Liver (tissue), 9 donors: Measurements from ENCODE around the gene RBM38. TPM values are rescaled to one million over a fixed set of nuclear protein-coding genes. Genes with fewer than 3 reads are reported as not detected.

Experiments
- DNase-seq: peaks from one replicate; pipeline ENCODE4 v3.0.0-alpha.2; 2017; ENCODE audit warnings: low spot score
- H3K27ac ChIP-seq, 2 donors: one replicate each; pipeline ENCODE4 v1.7.0; 2013; ENCODE audit warnings: inconsistent platforms in 2 of 2, low read length in 2 of 2, control low read depth in 1 of 2, low read depth in 1 of 2, mild to moderate bottlenecking in 1 of 2
- H3K27me3 ChIP-seq, 4 donors: one replicate each; pipeline versions ENCODE4 v1.6.1 to v1.7.0; 2013; ENCODE audit warnings: low read length in 3 of 4, inconsistent platforms in 1 of 4, mild to moderate bottlenecking in 1 of 4, moderate library complexity in 1 of 4; ENCODE audit not compliant: control insufficient read depth in 4 of 4, insufficient read depth in 4 of 4
- H3K36me3 ChIP-seq, 4 donors: one replicate each; pipeline versions ENCODE4 v1.6.1 to v1.7.0; 2013; ENCODE audit warnings: low read length in 3 of 4, mild to moderate bottlenecking in 3 of 4, low read depth in 1 of 4, moderate library complexity in 1 of 4; ENCODE audit not compliant: control insufficient read depth in 4 of 4, insufficient read depth in 3 of 4
- H3K4me1 ChIP-seq, 4 donors: one replicate each; pipeline versions ENCODE4 v1.6.1 to v1.7.0; 2013; ENCODE audit warnings: low read length in 3 of 4, mild to moderate bottlenecking in 3 of 4, moderate library complexity in 1 of 4; ENCODE audit not compliant: control insufficient read depth in 4 of 4, insufficient read depth in 4 of 4
- H3K4me3 ChIP-seq, 3 donors: one replicate each; pipeline versions ENCODE4 v1.6.1 to v1.7.0; 2013; ENCODE audit warnings: low read length in 3 of 3, control low read depth in 1 of 3, low read depth in 1 of 3, mild to moderate bottlenecking in 1 of 3
- H3K9ac ChIP-seq, 2 donors: one replicate each; pipeline ENCODE4 v1.7.0; 2013; ENCODE audit warnings: low read length in 2 of 2, mild to moderate bottlenecking in 2 of 2, moderate library complexity in 2 of 2, control low read depth in 1 of 2, low read depth in 1 of 2
- H3K9me3 ChIP-seq, 4 donors: one replicate each; pipeline versions ENCODE4 v1.6.1 to v1.7.0; 2013; ENCODE audit warnings: low read length in 3 of 4; ENCODE audit not compliant: control insufficient read depth in 4 of 4
- FOXA1 ChIP-seq: IDR thresholded peaks from 2 replicates; pipeline ENCODE4 v1.6.1; 2016; ENCODE audit warnings: antibody characterized with exemption
- FOXA2 ChIP-seq: IDR thresholded peaks from 2 replicates; pipeline ENCODE4 v1.6.1; 2016; ENCODE audit warnings: antibody characterized with exemption
- GABPA ChIP-seq, 2 donors: IDR thresholded peaks in 1 of 2; conservative IDR thresholded peaks in 1 of 2; 2 replicates each; pipeline ENCODE4 v1.6.1; 2016; ENCODE audit warnings: antibody characterized with exemption in 2 of 2, mild to moderate bottlenecking in 1 of 2, moderate library complexity in 1 of 2
- HNF4A ChIP-seq, 2 donors: conservative IDR thresholded peaks; 2 replicates each; pipeline ENCODE4 v1.6.1; 2016; ENCODE audit warnings: antibody characterized with exemption in 2 of 2, mild to moderate bottlenecking in 2 of 2
- HNF4G ChIP-seq: IDR thresholded peaks from 2 replicates; pipeline ENCODE4 v1.6.1; 2016; ENCODE audit warnings: antibody characterized with exemption
- JUND ChIP-seq, 2 donors: IDR thresholded peaks; 2 replicates each; pipeline ENCODE4 v1.6.1; 2016; ENCODE audit warnings: antibody characterized with exemption in 2 of 2
- NR2F2 ChIP-seq: IDR thresholded peaks from 2 replicates; pipeline ENCODE4 v1.6.1; 2016; ENCODE audit warnings: antibody characterized with exemption
- RAD21 ChIP-seq, 2 donors: IDR thresholded peaks; 2 replicates each; pipeline ENCODE4 v1.6.1; 2016; ENCODE audit warnings: antibody characterized with exemption in 2 of 2, mild to moderate bottlenecking in 2 of 2
- REST ChIP-seq: IDR thresholded peaks from 2 replicates; pipeline ENCODE4 v1.6.1; 2016; ENCODE audit warnings: antibody characterized with exemption, mild to moderate bottlenecking
- RXRA ChIP-seq, 2 donors: IDR thresholded peaks; 2 replicates each; pipeline ENCODE4 v1.6.1; 2017 to 2018; ENCODE audit warnings: antibody characterized with exemption in 2 of 2, mild to moderate bottlenecking in 1 of 2
- SP1 ChIP-seq: IDR thresholded peaks from 2 replicates; pipeline ENCODE4 v1.6.1; 2018; ENCODE audit warnings: antibody characterized with exemption, mild to moderate bottlenecking
- TAF1 ChIP-seq: conservative IDR thresholded peaks from 2 replicates; pipeline ENCODE4 v1.6.1; 2016; ENCODE audit warnings: antibody characterized with exemption, mild to moderate bottlenecking
- YY1 ChIP-seq: IDR thresholded peaks from 2 replicates; pipeline ENCODE4 v1.6.1; 2016; ENCODE audit warnings: antibody characterized with exemption, mild to moderate bottlenecking
- ZBTB33 ChIP-seq: IDR thresholded peaks from 2 replicates; pipeline ENCODE4 v1.6.1; 2016; ENCODE audit warnings: antibody characterized with exemption
- WGBS: extraction: QIAGEN DNeasy Blood & Tissue Kit; methylation state at CpG from one replicate; pipeline ENCODE4 v1.1.7; 2013; 5-methylcytosine and 5-hydroxymethylcytosine counted together
- polyA plus RNA-seq, 2 donors: library from polyadenylated mRNA; stranded (reverse) in 1 of 2; unstranded in 1 of 2; fragments of 200-250 nt in 1 of 2; fragments of >200 nt in 1 of 2; fragmentation: Nextera tagmentation in 1 of 2; extraction: Ambion mirVana in 1 of 2; gene quantifications; one replicate each; pipeline versions ENCODE4 v1.2.1 to v1.2.3, GENCODE V29; 2013 to 2015
- total RNA-seq, 2 donors: library from RNA; depleted of rRNA; stranded (reverse); fragments of >200 nt; gene quantifications; one replicate each; pipeline ENCODE4 v1.2.3, GENCODE V29; 2014
- TF ChIP-seq, protein P1 (sequence below): IDR thresholded peaks from 2 replicates; pipeline ENCODE4 v1.6.1; 2016; ENCODE audit warnings: antibody characterized with exemption
- TF ChIP-seq, protein P2 (sequence below): IDR thresholded peaks from 2 replicates; pipeline ENCODE4 v1.6.1; 2016; ENCODE audit warnings: antibody characterized with exemption
- TF ChIP-seq, protein P3 (sequence below): fragments of 150-350 bp; IDR thresholded peaks from 2 replicates; pipeline ENCODE4 v1.5.1; 2017; ENCODE audit warnings: improper control_type of control experiment, low read depth, low read length; ENCODE audit not compliant: missing input control
- donor health status: healthy.
- donor health status: healthy.
- donor health status: healthy.
- donor health status: healthy.
- donor health status: healthy.

The RBM38 gene
- total and polyA plus RNA-seq, 4 donors = 1.4 to 258 (median 6.0) TPM

GRCh38 chr20:57451795-57452661, 60.8 kb downstream of the RBM38 start:
- Histone ChIP-seq H3K27me3 (no peaks in the 10 kb centered on the region), H3K4me3 (no peak overlapping the region), H3K36me3 (no peaks in the 10 kb centered on the region), H3K9ac (no peak overlapping the region), H3K4me1 (peaks cover 2 to 14% (median 7%) of the 10 kb centered on the region in 4 donors), H3K9me3 (no peaks in the 10 kb centered on the region), H3K27ac (peak overlapping the region in 1 of 2 donors; percentile 12)
- 79% methylated on average over 21 of the region's 21 CpGs for WGBS
- no peak for DNase-seq
- TF ChIP-seq, protein P1, sequence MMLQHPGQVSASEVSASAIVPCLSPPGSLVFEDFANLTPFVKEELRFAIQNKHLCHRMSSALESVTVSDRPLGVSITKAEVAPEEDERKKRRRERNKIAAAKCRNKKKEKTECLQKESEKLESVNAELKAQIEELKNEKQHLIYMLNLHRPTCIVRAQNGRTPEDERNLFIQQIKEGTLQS = no peak
- peak in 1 of 2 donors; percentile 18 for TF ChIP-seq GABPA (IDR thresholded peaks at IDR 0.05 in 1 of 2, conservative IDR thresholded peaks at IDR 0.05 in 1 of 2)
- TF ChIP-seq HNF4A (conservative IDR thresholded peaks at IDR 0.05) = peak in 1 of 2 donors; percentile 6
- peak in 1 of 2 donors; percentile 47 for TF ChIP-seq RXRA (IDR thresholded peaks at IDR 0.05)
- TF ChIP-seq YY1 = no peak

GRCh38 chr20:57455386-57455785, 64.2 kb downstream of the RBM38 start:
- TF ChIP-seq YY1 (no peak), FOXA1 (no peak), TAF1 (no peak), SP1 (no peak), JUND (IDR thresholded peaks at IDR 0.05) (no peak), GABPA (IDR thresholded peaks at IDR 0.05 in 1 of 2, conservative IDR thresholded peaks at IDR 0.05 in 1 of 2) (no peak), REST (no peak), NR2F2 (no peak), HNF4A (conservative IDR thresholded peaks at IDR 0.05) (no peak), FOXA2 (no peak), RXRA (IDR thresholded peaks at IDR 0.05) (no peak), HNF4G (no peak), ZBTB33 (no peak), RAD21 (IDR thresholded peaks at IDR 0.05) (no peak)
- TF ChIP-seq, protein P2, sequence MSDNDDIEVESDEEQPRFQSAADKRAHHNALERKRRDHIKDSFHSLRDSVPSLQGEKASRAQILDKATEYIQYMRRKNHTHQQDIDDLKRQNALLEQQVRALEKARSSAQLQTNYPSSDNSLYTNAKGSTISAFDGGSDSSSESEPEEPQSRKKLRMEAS = no peak
- TF ChIP-seq, protein P3, sequence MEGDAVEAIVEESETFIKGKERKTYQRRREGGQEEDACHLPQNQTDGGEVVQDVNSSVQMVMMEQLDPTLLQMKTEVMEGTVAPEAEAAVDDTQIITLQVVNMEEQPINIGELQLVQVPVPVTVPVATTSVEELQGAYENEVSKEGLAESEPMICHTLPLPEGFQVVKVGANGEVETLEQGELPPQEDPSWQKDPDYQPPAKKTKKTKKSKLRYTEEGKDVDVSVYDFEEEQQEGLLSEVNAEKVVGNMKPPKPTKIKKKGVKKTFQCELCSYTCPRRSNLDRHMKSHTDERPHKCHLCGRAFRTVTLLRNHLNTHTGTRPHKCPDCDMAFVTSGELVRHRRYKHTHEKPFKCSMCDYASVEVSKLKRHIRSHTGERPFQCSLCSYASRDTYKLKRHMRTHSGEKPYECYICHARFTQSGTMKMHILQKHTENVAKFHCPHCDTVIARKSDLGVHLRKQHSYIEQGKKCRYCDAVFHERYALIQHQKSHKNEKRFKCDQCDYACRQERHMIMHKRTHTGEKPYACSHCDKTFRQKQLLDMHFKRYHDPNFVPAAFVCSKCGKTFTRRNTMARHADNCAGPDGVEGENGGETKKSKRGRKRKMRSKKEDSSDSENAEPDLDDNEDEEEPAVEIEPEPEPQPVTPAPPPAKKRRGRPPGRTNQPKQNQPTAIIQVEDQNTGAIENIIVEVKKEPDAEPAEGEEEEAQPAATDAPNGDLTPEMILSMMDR = no peak
- TF ChIP-seq, protein P1 = no peak
- Histone ChIP-seq H3K4me3 (no peak overlapping the region), H3K36me3 (no peaks in the 10 kb centered on the region), H3K9me3 (no peaks in the 10 kb centered on the region), H3K4me1 (peaks cover 3 to 33% (median 21%) of the 10 kb centered on the region in 4 donors), H3K9ac (no peak overlapping the region), H3K27me3 (no peaks in the 10 kb centered on the region), H3K27ac (no peak overlapping the region)
- WGBS = 93% methylated on average over 3 of the region's 3 CpGs
- DNase-seq = no peak
